ENCODE measurements around the gene IL37.

IL37 gene

DNA sequence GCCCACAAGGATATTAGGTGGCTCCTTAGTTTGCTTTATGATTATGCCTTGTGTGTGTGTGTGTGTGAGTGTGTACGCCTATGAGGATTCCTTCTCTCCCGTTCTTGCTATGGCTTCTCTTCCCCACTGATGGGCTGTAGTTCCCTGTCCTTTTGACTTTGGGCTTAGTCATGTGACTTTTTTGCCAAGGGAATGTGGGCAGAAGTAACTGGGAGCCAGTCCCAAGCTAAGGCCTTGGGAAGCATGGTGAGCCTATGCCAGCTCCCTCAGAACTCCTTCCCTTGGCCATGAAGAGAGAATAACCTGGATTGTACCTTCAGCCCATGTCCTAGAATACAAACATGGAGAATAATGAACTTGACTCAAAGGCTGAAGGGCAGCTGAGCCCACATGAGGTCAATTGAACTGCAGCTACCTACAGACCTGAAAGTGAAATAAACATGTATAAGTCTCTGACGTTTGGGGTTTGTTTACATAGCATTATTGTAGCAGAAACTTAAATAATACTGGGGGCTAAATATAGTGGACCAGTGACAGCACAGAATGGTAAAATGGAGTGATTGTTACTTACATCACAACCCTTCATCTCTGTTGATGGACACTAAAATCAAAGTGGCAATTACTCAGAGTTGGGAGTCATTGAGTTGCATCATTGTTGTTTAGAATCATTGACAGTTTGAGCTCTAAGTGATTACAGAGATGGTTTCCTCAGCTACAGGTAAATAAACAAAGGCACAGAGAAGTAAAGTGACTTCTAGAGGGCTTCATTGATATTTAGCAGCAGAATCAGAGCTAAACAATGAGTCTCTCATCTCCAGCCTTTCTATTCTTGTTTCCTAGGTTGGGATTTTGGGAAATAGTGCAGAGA is 51.6 kb downstream of the IL37 start:
- DNase-seq = no peak

DNA sequence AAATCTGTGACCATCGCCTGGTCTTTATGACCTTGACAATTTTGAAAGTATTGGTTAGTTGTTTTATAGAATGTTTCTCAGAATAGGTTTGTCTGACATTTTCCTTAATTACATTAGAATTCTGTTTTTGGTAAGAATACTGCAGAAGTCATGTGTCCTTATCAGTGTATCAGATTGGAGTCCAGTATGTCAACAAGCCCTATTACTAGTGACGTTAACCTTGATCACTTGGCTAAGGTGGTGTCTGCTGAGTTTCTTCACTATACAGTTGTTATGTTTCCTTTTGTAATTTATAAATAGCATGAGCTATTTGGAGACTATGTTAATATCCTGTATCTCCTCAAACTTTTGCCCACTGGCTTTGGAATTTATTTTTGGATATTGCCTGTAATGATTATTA is 56.1 kb downstream of the IL37 start:
- no peak for DNase-seq
